HL-60 (cell line): Measurements from ENCODE around the gene POLK.

Experiments used
- CTCF ChIP-seq: IDR thresholded peaks from one replicate; pipeline ENCODE4 v1.5.1; 2011; ENCODE audit warnings: low read length, control low read depth, inconsistent platforms; ENCODE audit not compliant: insufficient read depth
- POLR2AphosphoS5 ChIP-seq: IDR thresholded peaks from 2 replicates; pipeline ENCODE4 v1.6.1; 2012; ENCODE audit warnings: low read depth

- no peak for TF ChIP-seq CTCF
- TF ChIP-seq POLR2AphosphoS5 = no peak
Observed at GRCh38 chr5:75473463-75473862, 38.2 kb upstream of the POLK start.
